Measurements from ENCODE around the gene TK1.

DNA sequence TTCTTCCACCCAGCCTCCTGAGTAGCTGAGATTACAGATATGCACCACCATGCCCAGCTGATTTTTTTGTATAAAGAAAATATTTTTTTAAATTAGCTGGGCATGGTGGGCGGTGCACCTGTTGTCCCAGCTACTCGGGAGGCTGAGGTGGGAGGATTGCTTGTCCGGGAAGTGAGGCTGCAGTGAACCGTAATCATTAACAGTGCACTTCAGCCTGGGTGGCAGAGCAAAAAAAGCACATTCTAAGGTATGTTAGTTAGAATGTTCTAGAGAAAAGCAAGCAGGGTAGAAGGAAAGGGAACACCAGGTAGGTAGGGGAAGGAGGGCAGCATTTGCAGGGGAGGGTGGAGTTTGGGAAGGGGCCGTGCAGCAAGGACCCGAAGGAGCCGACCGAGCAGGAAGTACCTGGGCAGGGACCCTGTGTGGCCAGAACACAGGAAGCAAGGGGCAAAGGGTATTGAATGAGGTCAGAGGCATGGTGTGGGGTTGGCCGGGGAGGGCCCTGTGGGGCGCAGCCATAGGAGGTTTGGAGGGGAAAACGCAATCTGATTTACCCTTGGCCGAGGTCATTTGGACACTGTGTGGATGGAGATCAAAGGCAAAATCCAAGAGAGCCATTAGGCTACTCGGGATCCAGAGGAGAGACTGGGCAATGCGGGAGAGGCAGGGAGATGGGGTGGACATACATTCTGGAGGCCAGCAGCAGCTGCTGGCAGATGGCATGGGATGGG, 38.4 kb downstream of the TK1 start:
- TF ChIP-seq, protein P1, sequence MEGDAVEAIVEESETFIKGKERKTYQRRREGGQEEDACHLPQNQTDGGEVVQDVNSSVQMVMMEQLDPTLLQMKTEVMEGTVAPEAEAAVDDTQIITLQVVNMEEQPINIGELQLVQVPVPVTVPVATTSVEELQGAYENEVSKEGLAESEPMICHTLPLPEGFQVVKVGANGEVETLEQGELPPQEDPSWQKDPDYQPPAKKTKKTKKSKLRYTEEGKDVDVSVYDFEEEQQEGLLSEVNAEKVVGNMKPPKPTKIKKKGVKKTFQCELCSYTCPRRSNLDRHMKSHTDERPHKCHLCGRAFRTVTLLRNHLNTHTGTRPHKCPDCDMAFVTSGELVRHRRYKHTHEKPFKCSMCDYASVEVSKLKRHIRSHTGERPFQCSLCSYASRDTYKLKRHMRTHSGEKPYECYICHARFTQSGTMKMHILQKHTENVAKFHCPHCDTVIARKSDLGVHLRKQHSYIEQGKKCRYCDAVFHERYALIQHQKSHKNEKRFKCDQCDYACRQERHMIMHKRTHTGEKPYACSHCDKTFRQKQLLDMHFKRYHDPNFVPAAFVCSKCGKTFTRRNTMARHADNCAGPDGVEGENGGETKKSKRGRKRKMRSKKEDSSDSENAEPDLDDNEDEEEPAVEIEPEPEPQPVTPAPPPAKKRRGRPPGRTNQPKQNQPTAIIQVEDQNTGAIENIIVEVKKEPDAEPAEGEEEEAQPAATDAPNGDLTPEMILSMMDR (IDR thresholded peaks at IDR 0.05), result no peak
- TF ChIP-seq EP300 (IDR thresholded peaks at IDR 0.05), result no peak

Data from ovary (tissue), 3 donors.